ENCODE measurements around the gene TK2.

DNA sequence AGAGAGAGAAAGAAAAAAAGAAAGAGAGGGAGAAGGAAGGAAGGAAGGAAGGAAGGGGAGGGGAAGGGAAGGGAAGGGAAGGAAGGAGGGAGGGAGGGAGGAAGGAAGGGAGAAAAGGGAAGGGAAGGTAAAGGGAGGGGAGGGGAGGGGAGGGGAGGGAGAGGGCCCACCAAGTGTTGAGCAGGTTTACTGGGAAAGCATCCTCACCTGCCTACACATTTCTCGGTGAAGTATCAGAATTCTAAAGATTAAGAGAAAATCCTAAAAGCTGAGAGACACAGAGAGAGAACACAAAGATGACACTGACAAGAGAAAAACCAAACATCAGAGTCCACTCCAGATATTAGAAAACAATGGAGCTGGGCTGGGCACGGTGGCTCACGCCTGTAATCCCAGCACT, 42.3 kb upstream of the TK2 start:
- TF ChIP-seq POLR2A (IDR thresholded peaks at IDR 0.05): no peak
- TF ChIP-seq, protein P1, sequence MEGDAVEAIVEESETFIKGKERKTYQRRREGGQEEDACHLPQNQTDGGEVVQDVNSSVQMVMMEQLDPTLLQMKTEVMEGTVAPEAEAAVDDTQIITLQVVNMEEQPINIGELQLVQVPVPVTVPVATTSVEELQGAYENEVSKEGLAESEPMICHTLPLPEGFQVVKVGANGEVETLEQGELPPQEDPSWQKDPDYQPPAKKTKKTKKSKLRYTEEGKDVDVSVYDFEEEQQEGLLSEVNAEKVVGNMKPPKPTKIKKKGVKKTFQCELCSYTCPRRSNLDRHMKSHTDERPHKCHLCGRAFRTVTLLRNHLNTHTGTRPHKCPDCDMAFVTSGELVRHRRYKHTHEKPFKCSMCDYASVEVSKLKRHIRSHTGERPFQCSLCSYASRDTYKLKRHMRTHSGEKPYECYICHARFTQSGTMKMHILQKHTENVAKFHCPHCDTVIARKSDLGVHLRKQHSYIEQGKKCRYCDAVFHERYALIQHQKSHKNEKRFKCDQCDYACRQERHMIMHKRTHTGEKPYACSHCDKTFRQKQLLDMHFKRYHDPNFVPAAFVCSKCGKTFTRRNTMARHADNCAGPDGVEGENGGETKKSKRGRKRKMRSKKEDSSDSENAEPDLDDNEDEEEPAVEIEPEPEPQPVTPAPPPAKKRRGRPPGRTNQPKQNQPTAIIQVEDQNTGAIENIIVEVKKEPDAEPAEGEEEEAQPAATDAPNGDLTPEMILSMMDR (IDR thresholded peaks at IDR 0.05): no peak
